GM12874 (cell line): ENCODE data around the gene CMC1.

Source experiments
- TF ChIP-seq, protein P1 (sequence below): IDR thresholded peaks from 2 replicates; pipeline ENCODE4 v1.5.1; 2011; ENCODE audit warnings: low read depth, mild to moderate bottlenecking, control low read depth, low read length, moderate library complexity; ENCODE audit not compliant: insufficient read depth

CMC1 gene

DNA sequence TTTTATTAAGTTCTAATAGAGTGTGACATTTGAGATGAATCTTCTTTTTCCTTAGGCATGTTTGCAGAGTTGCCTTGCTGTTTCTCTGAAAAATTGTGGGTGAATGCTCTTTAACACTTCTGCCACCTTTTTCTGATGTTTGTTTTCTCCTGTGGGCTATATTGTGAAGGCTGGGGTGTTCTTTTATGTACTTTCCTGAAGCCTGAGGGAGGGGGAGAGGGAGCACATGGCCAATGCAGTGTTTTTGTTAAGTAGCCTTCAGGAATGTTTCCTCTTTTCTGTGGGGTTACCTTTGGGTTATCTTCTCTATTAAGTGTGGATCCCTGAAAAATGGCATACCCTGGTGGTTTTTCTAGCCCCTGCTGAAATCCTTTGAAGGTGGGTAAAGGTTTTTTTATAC is 50.2 kb downstream of the CMC1 start:
- TF ChIP-seq, protein P1, sequence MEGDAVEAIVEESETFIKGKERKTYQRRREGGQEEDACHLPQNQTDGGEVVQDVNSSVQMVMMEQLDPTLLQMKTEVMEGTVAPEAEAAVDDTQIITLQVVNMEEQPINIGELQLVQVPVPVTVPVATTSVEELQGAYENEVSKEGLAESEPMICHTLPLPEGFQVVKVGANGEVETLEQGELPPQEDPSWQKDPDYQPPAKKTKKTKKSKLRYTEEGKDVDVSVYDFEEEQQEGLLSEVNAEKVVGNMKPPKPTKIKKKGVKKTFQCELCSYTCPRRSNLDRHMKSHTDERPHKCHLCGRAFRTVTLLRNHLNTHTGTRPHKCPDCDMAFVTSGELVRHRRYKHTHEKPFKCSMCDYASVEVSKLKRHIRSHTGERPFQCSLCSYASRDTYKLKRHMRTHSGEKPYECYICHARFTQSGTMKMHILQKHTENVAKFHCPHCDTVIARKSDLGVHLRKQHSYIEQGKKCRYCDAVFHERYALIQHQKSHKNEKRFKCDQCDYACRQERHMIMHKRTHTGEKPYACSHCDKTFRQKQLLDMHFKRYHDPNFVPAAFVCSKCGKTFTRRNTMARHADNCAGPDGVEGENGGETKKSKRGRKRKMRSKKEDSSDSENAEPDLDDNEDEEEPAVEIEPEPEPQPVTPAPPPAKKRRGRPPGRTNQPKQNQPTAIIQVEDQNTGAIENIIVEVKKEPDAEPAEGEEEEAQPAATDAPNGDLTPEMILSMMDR = no peak

DNA sequence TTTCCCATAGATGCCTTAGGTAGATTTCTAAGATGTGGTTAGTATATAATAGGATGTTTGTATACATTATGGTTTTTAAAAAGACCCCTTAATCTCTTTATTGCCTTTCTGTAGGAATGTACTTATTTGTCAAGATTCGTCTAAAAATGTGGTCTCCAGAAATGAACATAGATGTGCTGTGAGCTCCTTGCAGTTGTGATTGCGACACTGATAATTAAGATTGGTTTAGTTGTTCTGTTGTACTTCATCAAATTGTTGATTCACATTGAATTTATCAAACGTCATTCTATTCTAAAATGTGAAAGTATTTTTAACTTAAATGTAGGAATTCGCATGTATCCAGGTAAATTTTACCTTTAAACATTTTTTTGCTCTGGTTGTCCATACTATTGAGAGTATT is 51.2 kb downstream of the CMC1 start:
- TF ChIP-seq, protein P1 = no peak

DNA sequence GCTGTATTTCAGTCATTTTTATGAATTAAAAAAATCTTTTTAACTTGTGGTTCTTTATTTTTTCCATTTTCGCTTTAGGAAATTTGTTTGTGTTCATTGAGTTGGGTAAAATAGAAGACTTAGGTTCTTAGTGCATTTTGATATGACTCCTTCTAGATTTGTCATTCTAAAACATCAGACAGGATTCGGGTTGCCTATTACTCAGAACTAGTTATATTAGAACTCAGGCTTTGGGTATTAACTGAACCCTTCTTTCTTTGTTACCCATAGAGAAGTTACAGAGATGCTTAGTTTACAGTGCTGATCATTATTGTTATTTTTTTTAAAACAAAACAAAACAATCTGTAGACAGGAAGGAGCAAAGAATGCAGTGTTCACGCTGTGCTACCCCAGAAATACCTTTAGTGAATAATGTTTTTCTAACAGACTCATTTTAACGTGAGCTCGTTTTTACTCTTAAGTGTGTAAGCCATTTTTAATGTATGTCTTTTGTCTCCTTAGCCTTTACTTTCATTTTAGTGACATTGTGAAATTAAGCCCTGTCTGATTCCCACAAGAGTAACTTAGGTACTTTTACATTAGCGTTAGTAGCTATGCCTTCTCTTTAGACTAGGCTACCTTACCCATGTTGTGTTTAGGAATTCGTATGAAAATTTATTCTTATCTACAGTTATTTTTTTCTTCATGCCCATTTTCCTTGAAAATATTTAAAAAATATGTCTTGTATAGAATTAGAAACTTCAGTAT is 53.4 kb downstream of the CMC1 start:
- TF ChIP-seq, protein P1 = no peak

DNA sequence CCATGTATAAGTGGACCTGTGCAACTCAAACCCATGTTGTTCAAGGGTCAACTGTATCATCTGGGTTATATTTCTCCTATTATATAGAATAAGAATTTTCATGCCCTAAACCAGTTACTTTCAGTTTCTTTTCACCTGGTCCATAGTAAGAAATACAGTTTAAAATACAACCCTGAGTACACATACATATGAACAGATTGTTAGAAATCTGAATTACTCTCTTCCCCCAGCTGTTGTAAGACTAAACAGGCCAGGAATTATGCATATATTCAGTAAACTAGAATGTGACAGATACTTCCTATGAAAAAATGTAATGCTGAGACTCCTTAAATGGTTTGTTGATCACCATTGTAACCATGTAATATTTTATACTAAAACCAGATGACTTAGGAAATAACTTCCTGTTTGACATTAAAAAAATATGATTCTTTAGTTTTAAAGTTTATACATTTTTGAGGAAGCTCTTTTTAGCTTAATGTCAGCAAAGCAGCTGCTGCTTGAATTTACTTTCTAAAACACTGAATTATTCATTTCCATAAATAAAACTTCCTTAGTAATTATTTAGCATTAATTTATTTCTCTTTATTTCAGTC is 54.6 kb downstream of the CMC1 start:
- TF ChIP-seq, protein P1 = no peak

DNA sequence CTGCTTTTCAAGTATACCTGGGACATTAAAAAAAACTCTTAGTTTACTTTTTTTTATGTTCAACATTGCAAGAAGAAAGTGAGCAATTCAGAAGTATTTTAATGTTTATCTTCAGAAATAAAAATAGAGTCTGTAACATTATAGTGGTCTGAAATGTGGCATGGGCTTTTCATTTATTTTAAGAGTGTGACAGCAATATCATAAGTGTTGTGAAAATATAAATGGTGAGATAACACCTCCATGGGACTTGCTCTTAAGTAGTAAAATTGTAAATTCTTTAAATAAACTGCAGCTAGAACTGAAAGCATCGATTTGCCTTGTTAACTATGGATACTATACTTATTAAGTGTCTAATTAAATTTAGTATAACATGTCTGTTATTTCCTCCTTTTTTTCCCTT is 58.3 kb downstream of the CMC1 start:
- TF ChIP-seq, protein P1 = no peak

DNA sequence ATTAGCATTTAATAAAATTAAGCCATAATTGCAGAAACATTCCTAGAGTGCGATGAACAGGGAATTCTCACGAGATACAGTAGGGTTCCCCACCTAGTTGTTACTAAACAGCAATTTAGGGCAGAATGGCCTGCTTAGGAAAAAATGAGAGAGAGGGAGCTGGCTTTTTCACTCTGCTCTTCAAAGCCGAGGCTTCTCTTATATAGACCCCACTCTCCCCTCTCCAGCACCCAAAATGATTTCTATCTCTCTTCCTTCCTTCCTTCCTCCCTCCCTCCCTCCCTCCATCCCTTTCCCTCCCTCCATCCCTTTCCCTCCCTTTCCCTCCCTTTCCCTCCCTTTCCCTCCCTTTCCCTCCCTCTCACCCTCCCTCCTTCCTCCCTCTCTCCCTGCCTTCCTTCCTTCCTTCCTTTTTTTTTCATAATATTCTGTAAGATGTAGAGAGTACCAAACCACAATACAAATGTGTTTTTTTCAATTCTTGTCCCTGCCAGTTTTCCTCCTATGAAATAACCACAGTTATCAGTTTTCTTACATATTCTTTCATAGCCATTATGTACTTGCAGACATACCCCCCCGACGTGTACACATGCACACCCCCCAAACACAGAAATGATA is 59.0 kb downstream of the CMC1 start:
- TF ChIP-seq, protein P1 = no peak

DNA sequence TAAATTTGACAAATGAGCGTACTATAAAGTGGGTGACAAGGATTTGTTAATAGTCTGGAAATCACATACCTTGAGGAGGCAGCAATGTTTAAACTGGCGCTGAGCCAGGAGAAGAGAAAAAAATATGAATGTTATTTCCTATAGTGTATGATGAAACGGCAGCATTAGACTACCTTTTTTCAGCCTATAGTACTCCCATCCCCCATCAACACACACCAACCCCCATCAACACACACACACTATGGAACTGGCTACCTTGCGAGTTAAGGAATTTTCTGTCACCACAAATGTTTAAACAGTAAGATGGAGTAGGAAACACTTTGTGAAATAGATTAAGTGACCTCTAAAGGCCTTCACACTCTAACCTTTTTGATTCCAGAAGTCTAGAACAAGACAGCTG is 60.3 kb downstream of the CMC1 start:
- TF ChIP-seq, protein P1 = no peak
